HG02938 (cell line): ENCODE results near the gene OPA3.

Experiments used
- ATAC-seq: cut with Tn5 transposase; IDR thresholded peaks from one replicate; pipeline ENCODE4 v1.9.1; 2021; ENCODE audit warnings: mild to moderate bottlenecking, moderate library complexity; ENCODE audit not compliant: unreplicated experiment

Gene OPA3

DNA sequence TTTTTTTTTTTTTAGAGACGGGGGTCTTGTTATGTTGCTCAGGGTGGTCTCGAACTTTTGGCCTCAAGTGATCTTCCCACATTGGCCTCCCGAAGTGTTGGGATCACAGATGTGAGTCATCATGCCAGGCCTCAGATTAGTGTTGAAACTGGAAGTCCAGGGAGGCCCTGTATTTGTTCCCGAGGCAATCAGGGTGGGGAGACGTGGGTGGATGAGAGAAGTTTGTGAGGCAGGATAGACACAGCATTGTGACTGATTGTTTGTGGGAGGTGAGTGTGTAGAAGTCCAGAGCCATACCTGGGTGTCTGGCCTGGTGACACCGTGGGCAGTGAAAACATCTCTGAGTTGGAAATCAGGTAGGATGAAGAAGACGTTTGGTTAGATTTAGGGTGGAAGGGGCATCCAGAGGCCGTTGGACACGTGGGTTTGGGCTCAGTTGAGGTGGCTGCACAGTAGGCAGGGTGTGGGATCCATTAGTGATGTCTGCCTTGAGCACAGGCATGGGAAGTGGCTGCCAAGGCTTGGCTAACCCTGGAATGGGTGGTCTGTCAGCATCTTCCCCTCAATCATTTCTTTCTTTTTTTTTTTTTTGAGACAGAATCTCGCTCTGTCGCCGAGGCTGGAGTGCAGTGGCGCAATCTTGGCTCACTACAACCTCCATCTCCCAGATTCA, 100.2 kb downstream of the OPA3 start:
- no peak for ATAC-seq

DNA sequence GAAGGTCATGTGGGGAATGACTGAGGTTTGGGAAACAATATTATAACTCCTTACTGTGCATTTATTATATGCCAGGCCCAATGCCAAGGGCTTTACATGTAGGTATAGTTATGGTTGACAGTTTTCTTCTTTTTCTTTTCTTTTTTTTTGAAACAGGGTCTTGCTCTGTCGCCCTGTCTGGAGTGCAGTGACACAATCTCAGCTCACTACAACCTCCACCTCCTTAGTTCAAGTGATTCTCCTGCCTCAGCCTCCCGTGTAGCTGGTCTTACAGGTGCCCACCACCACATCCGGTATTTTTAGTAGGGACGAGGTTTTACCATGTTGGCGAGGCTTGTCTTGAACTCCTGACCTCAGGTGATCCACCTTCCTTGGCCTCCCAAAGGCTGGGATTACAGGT, 101.6 kb downstream of the OPA3 start:
- no peak for ATAC-seq

DNA sequence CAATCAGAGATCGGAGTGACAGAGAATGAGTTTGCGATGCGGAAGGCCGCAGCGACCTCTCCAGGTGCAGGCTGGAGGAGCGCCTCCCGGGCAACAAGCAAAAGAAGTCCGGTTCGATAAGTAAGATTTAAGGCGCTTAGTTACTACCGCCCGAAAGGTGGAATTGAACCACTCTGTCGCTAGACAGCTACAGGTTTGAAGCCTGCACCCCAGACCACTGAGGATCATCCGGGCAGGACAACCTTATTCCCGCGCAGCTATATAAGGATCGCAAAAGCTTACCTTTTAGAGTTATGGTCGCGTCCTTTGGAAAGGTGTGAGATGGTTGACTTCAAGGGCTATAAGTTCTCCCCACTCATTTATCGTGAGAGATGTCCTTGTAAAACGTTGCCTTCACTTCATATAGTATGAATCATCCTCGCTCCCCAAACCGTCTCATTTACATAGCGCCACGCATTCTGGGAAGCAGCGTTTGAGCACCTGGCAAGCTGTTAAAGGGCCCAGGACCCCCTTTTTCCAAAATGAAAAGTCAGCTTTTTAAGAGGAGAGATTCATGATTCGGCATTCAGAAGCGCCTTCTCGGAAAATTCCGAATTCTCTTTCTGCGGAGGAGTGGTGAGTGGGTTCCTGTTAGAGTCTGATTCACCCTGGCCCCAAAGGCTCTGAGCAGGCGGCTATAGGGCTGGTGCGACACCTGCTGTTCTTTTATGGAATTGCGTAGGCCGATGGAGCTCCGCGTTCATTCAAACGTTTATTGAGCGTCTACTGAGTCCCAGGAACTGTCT, 106.0 kb downstream of the OPA3 start:
- ATAC-seq: peak; percentile 60

DNA sequence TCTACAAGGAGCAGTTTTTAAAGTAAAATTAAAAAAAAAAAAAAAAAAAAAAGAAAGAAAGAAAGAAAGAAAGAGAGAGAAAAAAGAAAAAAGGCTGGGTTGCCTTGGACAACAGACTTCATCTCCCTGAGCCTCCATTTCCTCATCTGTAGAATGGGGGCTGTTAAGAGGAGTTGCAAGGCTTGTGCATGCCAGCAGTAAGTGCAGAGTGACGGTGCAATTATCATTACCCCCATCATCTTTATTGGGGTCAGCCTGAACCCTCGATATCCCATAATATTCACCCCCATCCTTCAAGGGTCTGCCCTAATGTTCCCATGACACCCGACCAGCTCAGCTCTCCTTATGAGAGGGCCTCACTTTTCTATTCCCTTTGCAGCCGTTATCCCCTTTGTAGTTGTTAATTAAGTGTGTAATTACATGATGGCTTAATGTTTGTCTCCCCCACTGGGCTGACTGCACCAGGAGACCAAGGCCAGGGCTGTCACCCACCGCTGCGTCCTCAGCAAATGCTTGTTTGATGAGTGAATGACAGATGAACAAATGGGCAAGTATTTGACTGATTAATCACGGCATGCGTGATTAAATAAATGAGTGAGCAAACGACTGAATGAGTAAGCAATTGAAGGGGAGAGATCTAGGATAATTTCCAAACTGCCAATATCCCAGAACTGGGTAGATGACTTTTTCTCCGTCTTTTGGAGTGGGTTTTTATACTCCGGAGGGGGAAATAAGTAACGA, 106.7 kb downstream of the OPA3 start:
- ATAC-seq: peak; percentile 9
